ENCODE measurements around the gene CACNA1S.

CACNA1S gene

DNA sequence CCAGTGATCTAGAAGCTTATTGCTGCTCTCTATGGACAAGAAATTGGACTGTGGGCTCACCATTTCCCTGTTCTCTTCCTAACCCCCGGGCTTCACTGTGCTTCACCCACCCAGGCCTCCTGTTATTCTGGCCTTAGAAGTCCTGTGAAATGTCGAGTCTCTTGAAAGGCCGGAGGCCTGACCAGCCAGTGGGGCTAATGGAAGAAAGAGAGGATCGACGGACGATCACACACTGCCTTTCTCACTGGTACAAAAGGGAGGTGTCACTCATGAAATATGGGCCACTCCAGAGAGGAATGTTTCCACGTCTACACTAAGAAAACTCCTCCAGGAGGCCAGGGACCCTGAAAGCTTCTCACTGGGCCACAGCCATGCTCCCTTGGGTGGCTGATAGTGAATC lies 36.1 kb downstream of the CACNA1S start:
- Histone ChIP-seq H4K20me1 (ENCODE audit: control insufficient read depth, insufficient read depth, low read depth, low read length) (no peaks in the 10 kb centered on the region), H3K27me3 (ENCODE audit: control insufficient read depth, low read length) (no peaks in the 10 kb centered on the region; the same call in 1 of the 2 replicates), H3K9me3 (ENCODE audit: control insufficient read depth, insufficient read depth, low read length) (no peaks in the 10 kb centered on the region), H3K79me2 (ENCODE audit: control insufficient read depth, low read length) (no peaks in the 10 kb centered on the region), H3K27ac (ENCODE audit: low read depth, low read length) (no peak overlapping the region), H3K4me2 (ENCODE audit: low read length) (no peak overlapping the region), H3K9me2 (replicated peaks; ENCODE audit: control insufficient read depth, low read length) (no peaks in the 10 kb centered on the region), H3K4me3 (ENCODE audit: low read length) (no peak overlapping the region), H3K4me1 (ENCODE audit: control insufficient read depth, low read length) (no peaks in the 10 kb centered on the region), H3K36me3 (ENCODE audit: control insufficient read depth, low read length) (no peaks in the 10 kb centered on the region), H3F3A (ENCODE audit: control insufficient read depth, insufficient read depth) (no peaks in the 10 kb centered on the region)
- TF ChIP-seq EZH2phosphoT487 (IDR thresholded peaks at IDR 0.05; ENCODE audit: borderline replicate concordance, low read length) = no peak
- TF ChIP-seq, protein P1, sequence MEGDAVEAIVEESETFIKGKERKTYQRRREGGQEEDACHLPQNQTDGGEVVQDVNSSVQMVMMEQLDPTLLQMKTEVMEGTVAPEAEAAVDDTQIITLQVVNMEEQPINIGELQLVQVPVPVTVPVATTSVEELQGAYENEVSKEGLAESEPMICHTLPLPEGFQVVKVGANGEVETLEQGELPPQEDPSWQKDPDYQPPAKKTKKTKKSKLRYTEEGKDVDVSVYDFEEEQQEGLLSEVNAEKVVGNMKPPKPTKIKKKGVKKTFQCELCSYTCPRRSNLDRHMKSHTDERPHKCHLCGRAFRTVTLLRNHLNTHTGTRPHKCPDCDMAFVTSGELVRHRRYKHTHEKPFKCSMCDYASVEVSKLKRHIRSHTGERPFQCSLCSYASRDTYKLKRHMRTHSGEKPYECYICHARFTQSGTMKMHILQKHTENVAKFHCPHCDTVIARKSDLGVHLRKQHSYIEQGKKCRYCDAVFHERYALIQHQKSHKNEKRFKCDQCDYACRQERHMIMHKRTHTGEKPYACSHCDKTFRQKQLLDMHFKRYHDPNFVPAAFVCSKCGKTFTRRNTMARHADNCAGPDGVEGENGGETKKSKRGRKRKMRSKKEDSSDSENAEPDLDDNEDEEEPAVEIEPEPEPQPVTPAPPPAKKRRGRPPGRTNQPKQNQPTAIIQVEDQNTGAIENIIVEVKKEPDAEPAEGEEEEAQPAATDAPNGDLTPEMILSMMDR (IDR thresholded peaks at IDR 0.05; ENCODE audit: low read depth, low read length, poor library complexity, severe bottlenecking) = no peak

DNA sequence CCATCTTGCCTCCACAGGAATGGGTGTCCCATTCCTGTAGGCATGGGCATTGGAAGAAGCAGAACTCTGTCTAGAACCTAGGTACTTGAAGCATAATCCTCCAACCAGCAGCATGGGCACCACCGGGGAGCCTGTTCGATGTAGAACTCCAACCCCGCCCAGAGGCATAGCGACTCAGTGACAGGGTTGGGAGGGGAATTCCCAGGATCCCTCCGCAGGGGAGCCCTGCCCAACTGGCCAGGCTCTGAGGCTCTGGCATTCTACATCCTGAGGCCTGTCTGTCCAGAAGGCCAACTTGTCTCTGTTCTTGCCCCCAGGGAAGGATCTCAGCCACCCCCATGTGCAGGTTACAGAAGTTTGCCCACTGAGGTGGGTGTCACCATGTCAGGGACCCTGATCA lies 38.2 kb downstream of the CACNA1S start:
- Histone ChIP-seq H3K79me2 (ENCODE audit: control insufficient read depth, low read length) (no peaks in the 10 kb centered on the region), H4K20me1 (ENCODE audit: control insufficient read depth, insufficient read depth, low read depth, low read length) (no peaks in the 10 kb centered on the region)

DNA sequence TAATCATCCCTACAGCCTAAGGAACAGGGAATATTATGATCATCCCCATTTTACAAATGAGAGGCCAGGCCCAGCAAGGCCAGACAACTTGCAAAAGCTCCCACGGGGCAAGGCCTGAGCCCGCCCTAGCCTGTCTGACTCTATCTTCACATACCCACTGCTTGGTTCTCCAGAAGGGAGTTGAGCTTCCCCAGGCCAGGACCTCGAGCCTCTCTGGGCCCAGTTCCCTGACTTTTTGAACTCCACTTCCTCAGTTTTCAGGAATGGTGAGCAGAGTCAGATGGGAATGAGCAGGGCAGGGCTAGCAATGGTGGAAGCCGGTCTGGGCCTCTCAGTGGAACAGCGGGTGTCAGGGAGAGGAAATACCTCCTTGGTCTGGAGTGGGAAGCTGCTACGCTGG lies 39.3 kb downstream of the CACNA1S start:
- Histone ChIP-seq H3K36me3 (ENCODE audit: control insufficient read depth, low read length) (no peaks in the 10 kb centered on the region), H3K9me3 (ENCODE audit: control insufficient read depth, insufficient read depth, low read length) (no peaks in the 10 kb centered on the region), H4K20me1 (ENCODE audit: control insufficient read depth, insufficient read depth, low read depth, low read length) (no peaks in the 10 kb centered on the region), H3K27me3 (ENCODE audit: control insufficient read depth, low read length) (peaks cover 5% of the 10 kb centered on the region; the same call in 1 of the 2 replicates), H3K79me2 (ENCODE audit: control insufficient read depth, low read length) (no peaks in the 10 kb centered on the region), H3F3A (ENCODE audit: control insufficient read depth, insufficient read depth) (no peaks in the 10 kb centered on the region), H3K4me2 (ENCODE audit: low read length) (no peak overlapping the region), H3K4me1 (ENCODE audit: control insufficient read depth, low read length) (no peaks in the 10 kb centered on the region), H3K27ac (ENCODE audit: low read depth, low read length) (no peak overlapping the region), H3K4me3 (ENCODE audit: low read length) (no peak overlapping the region), H3K9me2 (replicated peaks; ENCODE audit: control insufficient read depth, low read length) (no peaks in the 10 kb centered on the region)
- no peak for TF ChIP-seq EZH2phosphoT487 (IDR thresholded peaks at IDR 0.05; ENCODE audit: borderline replicate concordance, low read length)
- TF ChIP-seq, protein P1 (IDR thresholded peaks at IDR 0.05; ENCODE audit: low read depth, low read length, poor library complexity, severe bottlenecking) = no peak

More for the DNA sequence above, 38.2 kb downstream of the CACNA1S start:
- H3K9me3 ChIP-seq (ENCODE audit: control insufficient read depth, insufficient read depth, low read length) = no peaks in the 10 kb centered on the region
- H3K27me3 ChIP-seq (ENCODE audit: control insufficient read depth, low read length) = peaks cover 5% of the 10 kb centered on the region; the same call in 1 of the 2 replicates
- no peaks in the 10 kb centered on the region for H3K4me1 ChIP-seq (ENCODE audit: control insufficient read depth, low read length)
- no peaks in the 10 kb centered on the region for H3K9me2 ChIP-seq (replicated peaks; ENCODE audit: control insufficient read depth, low read length)
- H3F3A ChIP-seq (ENCODE audit: control insufficient read depth, insufficient read depth) = no peaks in the 10 kb centered on the region
- no peak overlapping the region for H3K27ac ChIP-seq (ENCODE audit: low read depth, low read length)
- no peak overlapping the region for H3K4me3 ChIP-seq (ENCODE audit: low read length)
- no peaks in the 10 kb centered on the region for H3K36me3 ChIP-seq (ENCODE audit: control insufficient read depth, low read length)
- TF ChIP-seq, protein P1 (IDR thresholded peaks at IDR 0.05; ENCODE audit: low read depth, low read length, poor library complexity, severe bottlenecking) = no peak
- TF ChIP-seq EZH2phosphoT487 (IDR thresholded peaks at IDR 0.05; ENCODE audit: borderline replicate concordance, low read length) = no peak
- H3K4me2 ChIP-seq (ENCODE audit: low read length) = no peak overlapping the region
